GM10248 (cell line): ENCODE measurements around the gene SYCN.
"Not testable (repeated sequence)": the region's sequence is repeated elsewhere in the genome, so short reads cannot be mapped to it uniquely, and the experiment has no call there.

ENCODE experiments used
- CTCF ChIA-PET: fragments of 300-600 bp; sonication (Branson Sonifier 250); formaldehyde crosslinking; extraction: SDS; loops from one replicate; lab custom pipeline; 2021; ENCODE audit warnings: antibody characterized with exemption; lab: Yijun Ruan, JAX
- POLR2A ChIA-PET: fragments of 350-650 bp; sonication (Branson Sonifier 250); formaldehyde crosslinking; extraction: SDS; loops from one replicate; lab custom pipeline; 2020; ENCODE audit warnings: antibody characterized with exemption; lab: Yijun Ruan, JAX
- DNase-seq: peaks from one replicate; pipeline ENCODE4 v3.0.0; 2012; ENCODE audit errors: extremely low spot score
- CTCF ChIP-seq: IDR thresholded peaks from 2 replicates; pipeline ENCODE4 v1.5.1; 2012; ENCODE audit warnings: mild to moderate bottlenecking, low read depth; ENCODE audit errors: extremely low read depth, missing control alignments, control extremely low read depth

The SYCN gene

GRCh38 chr19:39218230-39219007, 14.4 kb upstream of the SYCN start:
- POLR2A ChIA-PET = no interaction called here
- CTCF ChIA-PET = no interaction called here
- no peak for DNase-seq
- TF ChIP-seq CTCF = no peak

DNA sequence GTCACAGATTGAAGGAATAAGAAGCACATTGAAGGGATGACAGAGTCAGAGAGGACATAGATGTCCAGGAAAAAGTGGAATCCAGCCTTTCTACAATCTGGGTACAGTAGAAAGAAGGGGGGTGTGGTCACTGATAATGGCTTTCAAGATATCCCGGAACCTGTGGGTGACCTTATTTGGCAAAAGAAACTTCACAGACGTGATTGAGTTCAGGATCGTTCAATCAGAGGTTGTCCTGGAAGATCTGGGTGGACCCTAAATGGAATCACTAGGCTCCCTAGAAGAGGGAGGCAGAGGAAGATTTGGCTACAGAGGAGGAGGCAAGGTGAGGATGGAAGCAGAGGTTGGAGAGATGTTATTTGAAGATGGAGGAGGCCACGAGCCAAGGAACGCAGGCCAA, 13.0 kb upstream of the SYCN start:
- POLR2A ChIA-PET = no interaction called here

GRCh38 chr19:39215323-39215722, 11.3 kb upstream of the SYCN start:
- POLR2A ChIA-PET = not testable (repeated sequence)
- CTCF ChIA-PET = interaction anchor here (0.8 kb wide), 1 partner anchor 38 kb away, joined by 3 read pairs; no protein-coding TSS in a partner anchor

More for the DNA sequence above, 13.0 kb upstream of the SYCN start:
- DNase-seq = no peak
- CTCF ChIA-PET = interaction anchor here (0.8 to 1.2 kb wide), 2 partner anchors 10 to 95 kb away, joined by 3 read pairs; no protein-coding TSS in a partner anchor
- TF ChIP-seq CTCF = no peak

GRCh38 chr19:39212375-39212742, 8.3 kb upstream of the SYCN start:
- POLR2A ChIA-PET = no interaction called here
- no peak for DNase-seq
- CTCF ChIA-PET = interaction anchor here (1.3 to 1.4 kb wide), 4 partner anchors 11 to 251 kb away, joined by 3 to 4 read pairs (median 3); partner anchors contain the start of gene PLEKHG2
- TF ChIP-seq CTCF = peak; percentile 46

More at GRCh38 chr19:39215323-39215722, 11.3 kb upstream of the SYCN start:
- DNase-seq = not testable (repeated sequence)

GRCh38 chr19:39211731-39212374, 7.8 kb upstream of the SYCN start:
- TF ChIP-seq CTCF = no peak
- CTCF ChIA-PET = interaction anchor here (1.3 to 1.4 kb wide), 3 partner anchors 11 to 200 kb away, joined by 3 to 4 read pairs (median 3); partner anchors contain the start of gene PLEKHG2
- DNase-seq = no peak
- POLR2A ChIA-PET = no interaction called here

DNA sequence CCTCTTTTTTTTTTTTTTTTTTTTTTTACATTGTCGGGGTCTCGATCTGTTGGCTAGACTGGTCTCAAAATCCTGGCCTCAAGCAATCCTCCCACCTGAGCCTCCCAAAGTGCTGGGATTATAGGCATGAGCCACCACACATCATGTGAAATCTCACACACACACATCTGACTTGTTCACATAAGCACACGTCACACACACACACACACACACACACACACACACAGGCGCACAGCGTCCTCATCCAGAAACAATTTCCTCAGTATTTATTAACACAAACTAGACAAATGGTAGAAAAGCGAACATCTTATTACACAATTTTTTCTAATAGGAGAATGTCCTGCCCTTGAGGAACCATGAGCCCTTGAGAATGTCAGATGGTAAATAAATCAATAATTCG, 5.1 kb upstream of the SYCN start:
- no peak for DNase-seq
- POLR2A ChIA-PET = no interaction called here
- CTCF ChIA-PET = no interaction called here
- TF ChIP-seq CTCF = no peak
